HG02571 (cell line): ENCODE data around the gene POP7.

Experiments
- ATAC-seq: cut with Tn5 transposase; IDR thresholded peaks from one replicate; pipeline ENCODE4 v1.9.1; 2021; ENCODE audit warnings: mild to moderate bottlenecking, moderate library complexity; ENCODE audit not compliant: unreplicated experiment

POP7 gene

DNA sequence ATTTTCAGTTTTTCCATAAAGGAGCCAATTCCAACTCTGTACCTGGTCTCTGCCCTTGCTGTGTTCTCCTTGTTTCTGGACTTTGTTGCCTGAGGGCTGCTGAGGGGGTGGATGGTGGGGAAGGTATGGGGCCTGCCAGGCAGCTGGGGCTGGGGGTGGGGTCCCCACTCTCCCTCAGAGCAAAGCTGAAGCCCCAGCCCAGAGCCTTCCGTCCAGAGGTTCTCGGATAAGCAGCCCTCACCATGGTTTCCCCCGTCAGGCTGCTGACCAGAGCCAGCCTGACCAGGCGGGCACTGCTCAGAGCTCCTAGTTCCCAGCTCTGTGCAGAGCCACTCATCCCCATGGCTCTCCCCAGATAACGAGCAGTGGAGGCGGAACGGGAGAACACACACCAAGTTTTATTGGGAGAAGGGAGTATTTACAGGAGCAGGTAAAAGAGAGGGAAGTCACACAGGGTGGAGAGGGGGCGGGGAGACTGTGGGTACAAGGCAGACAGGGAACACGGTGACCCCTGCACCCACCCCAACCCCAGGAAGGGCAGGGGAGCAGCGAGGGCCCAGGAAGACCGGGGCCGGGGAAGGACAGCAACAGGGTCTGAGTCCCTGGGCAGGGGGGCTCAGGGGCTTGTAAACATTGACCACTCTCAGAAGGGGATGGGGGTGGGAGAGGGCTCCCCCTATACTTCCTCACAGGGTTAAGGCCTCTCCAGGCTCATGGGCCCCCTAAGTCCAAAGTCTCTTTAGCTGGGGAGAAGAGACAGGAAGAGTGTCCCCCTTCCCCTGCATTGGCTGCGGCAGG, 26.6 kb upstream of the POP7 start:
- no peak for ATAC-seq

GRCh38 chr7:100679927-100680575, 25.9 kb upstream of the POP7 start:
- ATAC-seq: no peak

- no peak for ATAC-seq
Measured at GRCh38 chr7:100680576-100681271, 25.2 kb upstream of the POP7 start.

DNA sequence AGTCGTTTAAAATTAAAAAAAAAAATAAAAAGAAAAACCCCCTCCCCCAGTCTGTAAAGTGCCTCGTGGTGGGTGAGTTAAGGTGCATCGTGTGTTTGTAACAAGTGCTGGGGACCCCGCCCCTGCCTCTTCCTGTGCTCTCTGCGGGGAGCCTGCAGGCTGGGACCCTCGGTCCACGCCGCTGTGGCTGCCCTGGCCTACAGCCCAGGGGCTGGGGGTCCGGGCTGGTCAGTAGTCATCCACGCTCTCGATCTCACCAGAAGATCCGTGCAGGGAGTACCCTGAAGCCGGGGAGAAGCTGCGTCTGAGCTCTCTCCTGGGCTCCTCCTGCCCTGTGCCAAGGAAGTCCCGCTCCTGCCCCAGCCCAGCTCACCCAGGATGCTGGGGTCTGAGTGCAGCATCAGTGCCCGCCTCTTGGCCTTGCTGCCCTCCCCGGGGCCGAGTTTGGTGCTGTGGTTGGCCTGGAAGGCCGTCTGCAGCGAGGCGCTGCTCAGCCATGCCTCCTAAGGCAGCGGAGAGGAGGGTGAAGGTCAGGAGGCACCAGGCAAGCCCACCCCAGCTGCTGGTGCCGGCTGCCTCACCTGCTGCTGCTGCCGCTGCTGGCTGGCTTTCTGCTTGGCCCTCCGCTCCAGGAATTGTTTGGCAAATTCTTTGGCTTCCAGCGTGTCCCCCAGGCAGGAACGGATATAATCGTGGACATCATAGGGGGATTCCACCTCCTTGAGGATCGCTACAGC, 24.3 kb upstream of the POP7 start:
- ATAC-seq: no peak

DNA sequence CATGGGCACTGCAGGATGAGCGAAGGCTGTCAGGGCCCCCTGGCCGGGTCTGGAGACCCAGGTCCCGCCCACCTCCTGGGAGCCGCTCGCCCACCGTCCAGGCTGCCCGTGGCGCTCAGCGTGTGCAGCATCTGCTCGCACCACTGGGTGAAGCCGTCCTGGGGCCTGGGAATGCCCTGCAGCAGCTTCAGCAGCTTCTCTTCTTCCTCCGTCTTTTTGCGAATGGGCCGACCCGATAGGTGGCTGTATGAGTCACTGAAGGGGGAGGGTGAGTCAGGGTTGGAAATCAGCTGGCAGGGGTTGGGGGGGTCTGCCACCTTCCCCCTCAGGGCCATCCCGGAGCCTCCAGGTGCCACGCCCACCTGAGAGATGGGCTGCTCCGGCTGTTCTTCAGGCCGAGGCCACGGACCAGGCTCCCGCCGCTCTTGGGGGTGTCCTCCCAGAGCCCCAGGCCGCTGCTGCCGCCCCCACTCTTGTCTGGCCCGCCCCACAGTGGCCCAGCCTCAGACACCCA, 23.6 kb upstream of the POP7 start:
- ATAC-seq: no peak

GRCh38 chr7:100682991-100683658, 22.8 kb upstream of the POP7 start:
- ATAC-seq: no peak

- no peak for ATAC-seq
Measured at GRCh38 chr7:100683659-100684533, 22.0 kb upstream of the POP7 start.

DNA sequence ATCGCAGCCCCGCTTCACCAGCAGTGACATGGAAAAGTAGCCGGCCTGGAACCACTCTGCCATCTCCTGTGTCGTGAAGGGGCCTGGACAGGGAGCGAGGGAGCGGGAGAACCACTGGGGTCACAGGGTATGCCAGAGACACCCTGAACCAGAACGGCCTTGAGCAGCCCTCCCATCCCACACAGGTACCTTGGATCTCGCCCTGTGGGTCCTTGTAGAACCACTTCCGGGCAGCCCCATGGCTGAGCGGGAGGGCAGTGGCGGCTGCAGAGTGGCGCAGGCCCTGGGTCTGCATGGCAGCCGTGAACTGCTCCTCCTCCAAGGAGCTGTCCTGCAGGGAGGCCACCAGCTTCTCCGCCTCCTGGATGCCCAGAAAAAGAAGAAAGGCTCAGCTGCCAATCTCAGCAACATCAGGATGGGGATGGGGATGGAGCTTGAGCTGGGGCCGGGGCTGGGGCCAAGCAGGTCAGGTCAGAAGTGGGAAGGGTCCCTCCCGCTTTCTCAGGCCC, 21.3 kb upstream of the POP7 start:
- no peak for ATAC-seq

DNA sequence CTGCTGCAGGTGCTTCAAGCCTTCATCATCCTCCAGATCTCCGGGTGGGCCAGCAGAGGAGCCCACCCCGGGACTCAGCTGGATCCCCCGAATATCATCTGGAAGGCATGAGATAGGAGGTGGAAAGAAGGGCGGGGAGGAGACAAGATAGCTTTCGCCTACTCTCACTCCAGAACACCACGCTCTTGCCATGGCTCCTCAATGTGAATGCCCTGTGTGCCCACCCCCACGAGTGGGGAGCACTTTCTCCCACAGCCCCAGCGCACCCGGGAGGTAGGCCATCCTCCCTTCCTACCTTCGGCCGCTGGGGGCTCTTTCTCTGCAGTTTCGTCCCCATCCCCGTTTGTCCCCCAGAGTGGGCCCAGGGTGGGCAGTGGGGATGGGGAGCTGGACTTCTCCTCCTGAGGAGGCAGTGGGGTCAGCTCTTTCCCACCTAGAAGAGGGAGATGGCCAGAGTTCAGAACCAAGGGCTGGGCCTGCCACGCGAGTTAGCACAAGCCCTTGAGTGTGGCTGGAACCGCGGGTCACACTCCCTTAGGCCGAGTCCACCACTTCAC, 20.8 kb upstream of the POP7 start:
- no peak for ATAC-seq

- ATAC-seq: no peak
Measured at GRCh38 chr7:100685631-100686145, 20.2 kb upstream of the POP7 start.

DNA sequence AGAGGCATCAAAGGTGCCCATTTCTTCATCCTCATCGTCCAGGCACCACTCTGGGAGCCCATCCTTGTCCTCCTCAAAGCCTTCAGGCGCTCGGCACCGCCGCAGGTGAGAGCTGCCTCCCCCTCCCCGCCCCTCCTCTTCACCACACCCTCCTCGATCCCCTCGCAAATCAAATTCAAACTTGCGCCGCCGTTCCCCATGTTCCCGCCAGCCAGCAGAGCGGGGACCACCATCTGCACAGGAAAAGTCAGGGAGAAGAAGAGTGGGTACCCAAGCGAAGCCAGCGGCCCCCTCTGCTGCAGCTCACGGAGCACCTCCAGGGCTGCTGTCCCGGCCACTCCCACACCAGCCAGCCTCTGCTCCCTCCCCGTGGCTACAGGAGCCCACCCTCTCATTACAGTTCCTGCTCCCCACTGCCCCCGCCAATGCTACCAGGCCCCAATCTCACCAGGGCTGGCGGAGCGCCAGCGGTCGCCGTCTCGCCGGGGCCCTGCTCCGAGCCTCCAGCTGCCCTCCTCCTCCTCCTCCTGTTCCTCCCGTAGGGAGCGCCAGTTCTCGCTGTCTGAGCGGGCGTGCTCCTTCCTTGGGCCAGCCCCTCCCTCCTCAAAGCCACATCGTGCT, 19.6 kb upstream of the POP7 start:
- no peak for ATAC-seq

- ATAC-seq: no peak
Measured at GRCh38 chr7:100686822-100687211, 19.1 kb upstream of the POP7 start.

GRCh38 chr7:100687261-100687660, 18.7 kb upstream of the POP7 start:
- ATAC-seq: no peak

DNA sequence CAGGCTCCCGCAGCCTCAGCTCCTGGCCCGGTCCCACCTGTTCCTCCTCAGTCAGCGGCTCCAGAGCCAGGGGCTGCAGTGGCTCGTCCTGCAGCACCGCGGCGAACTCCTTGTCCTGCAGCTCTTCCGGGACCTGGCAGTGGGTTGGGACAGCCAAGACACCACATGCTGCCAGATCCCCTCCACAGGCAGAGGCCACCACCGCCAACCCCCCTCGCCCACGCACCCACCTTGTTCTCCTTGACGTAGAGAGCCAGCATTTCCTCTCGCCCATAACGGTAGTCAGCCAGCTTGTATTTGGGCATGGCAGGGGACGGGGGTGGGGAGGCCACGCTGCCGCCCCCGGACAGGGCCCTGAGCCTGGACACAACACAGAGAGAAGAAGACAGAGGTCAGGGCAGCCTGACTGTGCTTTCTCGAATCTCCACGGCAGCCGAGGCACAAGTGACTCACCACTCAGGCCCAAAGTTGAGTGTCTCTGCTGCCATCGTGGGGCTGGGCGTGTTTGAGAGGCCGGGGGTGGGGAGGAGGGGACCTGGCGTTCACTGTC, 18.1 kb upstream of the POP7 start:
- ATAC-seq: no peak

DNA sequence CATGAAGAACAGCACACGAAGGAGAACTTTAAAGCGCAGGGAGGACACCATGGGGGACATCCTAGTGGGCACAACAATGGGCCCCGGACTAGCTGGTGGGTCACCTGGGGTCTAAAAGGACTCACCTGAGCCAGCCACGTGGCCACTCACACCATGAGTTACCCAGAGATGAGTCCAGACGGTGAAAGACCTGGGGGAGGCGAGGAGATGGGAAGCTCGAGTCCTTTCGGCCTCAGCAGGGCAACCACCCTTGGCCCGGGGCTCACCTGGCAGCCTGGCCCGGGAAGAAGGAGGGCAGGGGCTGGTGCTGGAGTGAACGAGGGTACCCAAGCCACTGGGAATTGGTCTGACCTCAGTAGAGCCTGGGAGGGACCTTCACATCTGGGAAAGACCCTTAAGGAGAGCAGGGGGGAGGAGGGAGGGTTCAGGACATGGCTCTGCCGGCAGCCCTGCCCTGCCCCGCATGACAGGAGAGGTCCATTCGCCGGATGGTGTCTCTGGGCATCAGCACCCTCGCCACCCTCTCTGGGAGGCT, 17.5 kb upstream of the POP7 start:
- no peak for ATAC-seq

- ATAC-seq: no peak
Measured at GRCh38 chr7:100689230-100690135, 16.4 kb upstream of the POP7 start.
